C4-2B (cell line): ENCODE measurements around the gene HES7.

ENCODE experiments used
- ZFX ChIP-seq: fragments of 450-650 bp; IDR thresholded peaks from 2 replicates; pipeline ENCODE4 v1.6.1; 2017
- TF ChIP-seq, protein P1 (sequence below): fragments of 450-650 bp; conservative IDR thresholded peaks from 2 replicates; pipeline ENCODE4 v1.5.1; 2017; ENCODE audit warnings: mild to moderate bottlenecking

GRCh38 chr17:8143581-8144400, 19.9 kb upstream of the HES7 start:
- TF ChIP-seq, protein P1, sequence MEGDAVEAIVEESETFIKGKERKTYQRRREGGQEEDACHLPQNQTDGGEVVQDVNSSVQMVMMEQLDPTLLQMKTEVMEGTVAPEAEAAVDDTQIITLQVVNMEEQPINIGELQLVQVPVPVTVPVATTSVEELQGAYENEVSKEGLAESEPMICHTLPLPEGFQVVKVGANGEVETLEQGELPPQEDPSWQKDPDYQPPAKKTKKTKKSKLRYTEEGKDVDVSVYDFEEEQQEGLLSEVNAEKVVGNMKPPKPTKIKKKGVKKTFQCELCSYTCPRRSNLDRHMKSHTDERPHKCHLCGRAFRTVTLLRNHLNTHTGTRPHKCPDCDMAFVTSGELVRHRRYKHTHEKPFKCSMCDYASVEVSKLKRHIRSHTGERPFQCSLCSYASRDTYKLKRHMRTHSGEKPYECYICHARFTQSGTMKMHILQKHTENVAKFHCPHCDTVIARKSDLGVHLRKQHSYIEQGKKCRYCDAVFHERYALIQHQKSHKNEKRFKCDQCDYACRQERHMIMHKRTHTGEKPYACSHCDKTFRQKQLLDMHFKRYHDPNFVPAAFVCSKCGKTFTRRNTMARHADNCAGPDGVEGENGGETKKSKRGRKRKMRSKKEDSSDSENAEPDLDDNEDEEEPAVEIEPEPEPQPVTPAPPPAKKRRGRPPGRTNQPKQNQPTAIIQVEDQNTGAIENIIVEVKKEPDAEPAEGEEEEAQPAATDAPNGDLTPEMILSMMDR, result no peak
- no peak for TF ChIP-seq ZFX
